Islet precursor cell (in vitro differentiated cells): Measurements from ENCODE around the gene INSL4.

Experiments
- DNase-seq: peaks from one replicate; pipeline ENCODE4 v3.0.0-alpha.2; 2018

The INSL4 gene

GRCh38 chr9:5231212-5231611, at the start of gene INSL4:
Gene INSL4 (plus strand): TSS chr9:5231419. CDS start chr9:5231524, 105 bp downstream.
- DNase-seq, result no peak

GRCh38 chr9:5184776-5185175, 46.4 kb upstream of the INSL4 start:
- DNase-seq, result no peak

- no peak for DNase-seq
These were observed 45.9 kb upstream of the INSL4 start, which contains the start of gene INSL6 for GRCh38 chr9:5185220-5185840. Gene INSL6 (minus strand): TSS chr9:5185639. CDS start chr9:5185602, 37 bp downstream.

- peak; percentile 73 for DNase-seq
These were observed 44.6 kb upstream of the INSL4 start for GRCh38 chr9:5186416-5187169.

- no peak for DNase-seq
These were observed 42.9 kb upstream of the INSL4 start for GRCh38 chr9:5188060-5188984.

GRCh38 chr9:5191985-5192384, 39.2 kb upstream of the INSL4 start:
- no peak for DNase-seq

- DNase-seq, result no peak
These were observed 37.9 kb upstream of the INSL4 start for GRCh38 chr9:5193345-5193744.

- DNase-seq, result no peak
These were observed 35.8 kb upstream of the INSL4 start for GRCh38 chr9:5195463-5195862.

GRCh38 chr9:5205071-5205470, 26.1 kb upstream of the INSL4 start:
- DNase-seq, result no peak

- no peak for DNase-seq
These were observed 665 bp upstream of the INSL4 start for GRCh38 chr9:5230554-5230953.

- DNase-seq, result no peak
These were observed 32.4 kb downstream of the INSL4 start for GRCh38 chr9:5263351-5264218.

- DNase-seq, result no peak
These were observed 33.0 kb downstream of the INSL4 start for GRCh38 chr9:5264219-5264595.

GRCh38 chr9:5265939-5266338, 34.7 kb downstream of the INSL4 start:
- no peak for DNase-seq

GRCh38 chr9:5269249-5269715, 38.1 kb downstream of the INSL4 start:
- DNase-seq, result peak; percentile 84

- no peak for DNase-seq
These were observed 43.6 kb downstream of the INSL4 start for GRCh38 chr9:5274770-5275169.

- DNase-seq, result no peak
These were observed 47.3 kb downstream of the INSL4 start for GRCh38 chr9:5278486-5278885.
